Neural cell (in vitro differentiated cells): Measurements from ENCODE around the gene TIRAP. TPM values are rescaled to one million over a fixed set of nuclear protein-coding genes. Genes with fewer than 3 reads are reported as not detected.

ENCODE experiments used
- H2AFZ ChIP-seq: fragments of 200-600, 300-800 bp; sonication (generic), shearing (Covaris generic); 2 replicates; pipeline ENCODE4 v1.6.0; 2014; ENCODE audit warnings: low read depth, mild to moderate bottlenecking, antibody characterized with exemption, low read length, moderate library complexity
- H3F3A ChIP-seq: fragments of 200-600 bp; shearing (Covaris generic); 2 replicates; pipeline ENCODE4 v1.6.1; 2016; ENCODE audit warnings: mild to moderate bottlenecking, moderate library complexity, mixed read lengths, antibody characterized with exemption, low read length; ENCODE audit not compliant: insufficient read depth, poor library complexity, severe bottlenecking
- H3K27ac ChIP-seq: fragments of 200-600, 300-800 bp; sonication (generic), shearing (Covaris generic); 2 replicates; pipeline ENCODE4 v1.5.1; 2014; ENCODE audit warnings: mild to moderate bottlenecking, low read length, moderate library complexity
- H3K27me3 ChIP-seq: fragments of 300-800, 200-600 bp; sonication (generic), shearing (Covaris generic); 2 replicates; pipeline ENCODE4 v1.6.0; 2014; ENCODE audit warnings: mild to moderate bottlenecking, low read depth, low read length, moderate library complexity; ENCODE audit not compliant: insufficient read depth
- H3K36me3 ChIP-seq: fragments of 300-800, 200-600 bp; sonication (generic), shearing (Covaris generic); 2 replicates; pipeline ENCODE4 v1.5.1; 2014; ENCODE audit warnings: mild to moderate bottlenecking, antibody characterized with exemption, low read length, moderate library complexity; ENCODE audit not compliant: insufficient read depth
- H3K4me2 ChIP-seq: fragments of 300-800, 200-600 bp; sonication (generic), shearing (Covaris generic); 2 replicates; pipeline ENCODE4 v1.6.0; 2014; ENCODE audit warnings: mild to moderate bottlenecking, low read length
- H3K4me3 ChIP-seq: fragments of 300-800, 200-600 bp; sonication (generic), shearing (Covaris generic); 2 replicates; pipeline ENCODE4 v1.5.1; 2014; ENCODE audit warnings: mild to moderate bottlenecking, low read length, moderate library complexity
- H3K79me2 ChIP-seq: fragments of 200-600 bp; shearing (Covaris generic); replicated peaks from 2 replicates; pipeline ENCODE4 v1.6.0; 2014; ENCODE audit warnings: mild to moderate bottlenecking, low read length, moderate library complexity; ENCODE audit not compliant: insufficient read depth
- H3K9ac ChIP-seq: fragments of 300-800, 200-600 bp; sonication (generic), shearing (Covaris generic); 2 replicates; pipeline ENCODE4 v1.6.1; 2016; ENCODE audit warnings: mild to moderate bottlenecking, low read length, mixed read lengths
- H3K9me2 ChIP-seq: fragments of 200-600 bp; shearing (Covaris generic); 2 replicates; pipeline ENCODE4 v1.6.1; 2016; ENCODE audit warnings: mild to moderate bottlenecking, low read length, mixed read lengths; ENCODE audit not compliant: insufficient read depth
- H3K9me3 ChIP-seq: fragments of 200-600, 300-800 bp; sonication (generic), shearing (Covaris generic); 2 replicates; pipeline ENCODE4 v1.6.1; 2016; ENCODE audit warnings: mild to moderate bottlenecking, mixed run types, low read length, moderate library complexity, mixed read lengths
- H4K20me1 ChIP-seq: fragments of 200-600 bp; shearing (Covaris generic); 2 replicates; pipeline ENCODE4 v1.6.1; 2016; ENCODE audit warnings: mild to moderate bottlenecking, mixed run types; ENCODE audit not compliant: insufficient read depth
- EP300 ChIP-seq: fragments of 450-650 bp; conservative IDR thresholded peaks from 2 replicates; pipeline ENCODE4 v1.6.1; 2014; ENCODE audit warnings: antibody characterized with exemption, mild to moderate bottlenecking, moderate library complexity; ENCODE audit not compliant: poor library complexity, severe bottlenecking
- EZH2 ChIP-seq: fragments of 200-600, 300-800 bp; shearing (Covaris generic), sonication (generic); IDR thresholded peaks from 2 replicates; pipeline ENCODE4 v1.6.1; 2014; ENCODE audit warnings: antibody characterized with exemption, low read length, borderline replicate concordance, mild to moderate bottlenecking; ENCODE audit not compliant: insufficient read depth, poor library complexity, severe bottlenecking
- MXI1 ChIP-seq: fragments of 450-650 bp; conservative IDR thresholded peaks from 2 replicates; pipeline ENCODE4 v1.6.1; 2014; ENCODE audit warnings: antibody characterized with exemption, mild to moderate bottlenecking; ENCODE audit not compliant: poor library complexity, severe bottlenecking
- POLR2AphosphoS5 ChIP-seq: IDR thresholded peaks from 2 replicates; pipeline ENCODE4 v1.6.1; 2012
- RAD21 ChIP-seq: fragments of 450-650 bp; conservative IDR thresholded peaks from 2 replicates; pipeline ENCODE4 v1.6.1; 2014; ENCODE audit warnings: antibody characterized with exemption, mild to moderate bottlenecking, moderate library complexity
- SMC3 ChIP-seq: fragments of 450-650 bp; conservative IDR thresholded peaks from 2 replicates; pipeline ENCODE4 v1.6.1; 2014; ENCODE audit warnings: antibody characterized with exemption, mild to moderate bottlenecking, moderate library complexity; ENCODE audit not compliant: poor library complexity
- TAF1 ChIP-seq: IDR thresholded peaks from 2 replicates; pipeline ENCODE4 v1.6.1; 2012; ENCODE audit warnings: low read depth
- polyA plus RNA-seq: library from polyadenylated mRNA; depleted of rRNA; stranded (reverse); fragments of >200 nt; gene quantifications from 2 replicates; pipeline ENCODE4 v1.2.3, GENCODE V29; 2014
- TF ChIP-seq, protein P1 (sequence below): IDR thresholded peaks from 2 replicates; pipeline ENCODE4 v1.6.1; 2012; ENCODE audit warnings: borderline replicate concordance
- TF ChIP-seq, protein P2 (sequence below): fragments of 450-650 bp; IDR thresholded peaks from 2 replicates; pipeline ENCODE4 v1.5.1; 2014; ENCODE audit warnings: antibody characterized with exemption, mild to moderate bottlenecking, moderate library complexity; ENCODE audit not compliant: poor library complexity, severe bottlenecking

TIRAP gene
- polyA plus RNA-seq, 1 donor from 2014 or later, result 3.6 TPM

DNA sequence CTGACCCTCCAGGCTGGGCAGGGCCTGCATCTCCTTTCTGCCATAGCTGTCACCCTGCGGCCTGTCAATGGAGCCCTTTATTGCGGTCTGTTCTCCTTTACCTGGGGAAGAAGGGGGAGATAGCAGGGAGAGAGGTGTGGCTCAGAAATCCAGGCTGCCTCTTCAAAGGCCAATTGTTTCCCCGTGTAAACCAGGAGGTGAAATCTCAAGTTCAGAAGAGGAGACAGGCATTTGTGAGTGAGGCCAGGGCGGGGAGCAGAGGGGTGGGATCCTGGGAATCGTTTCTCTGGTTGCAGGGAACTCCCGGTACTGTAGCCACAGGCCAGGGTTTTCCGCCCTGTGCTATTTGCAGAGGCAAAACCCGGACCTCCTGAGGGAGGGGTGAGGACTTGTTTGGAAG is 30.1 kb downstream of the TIRAP start:
- no peaks in the 10 kb centered on the region for H3K27me3 ChIP-seq
- TF ChIP-seq, protein P1, sequence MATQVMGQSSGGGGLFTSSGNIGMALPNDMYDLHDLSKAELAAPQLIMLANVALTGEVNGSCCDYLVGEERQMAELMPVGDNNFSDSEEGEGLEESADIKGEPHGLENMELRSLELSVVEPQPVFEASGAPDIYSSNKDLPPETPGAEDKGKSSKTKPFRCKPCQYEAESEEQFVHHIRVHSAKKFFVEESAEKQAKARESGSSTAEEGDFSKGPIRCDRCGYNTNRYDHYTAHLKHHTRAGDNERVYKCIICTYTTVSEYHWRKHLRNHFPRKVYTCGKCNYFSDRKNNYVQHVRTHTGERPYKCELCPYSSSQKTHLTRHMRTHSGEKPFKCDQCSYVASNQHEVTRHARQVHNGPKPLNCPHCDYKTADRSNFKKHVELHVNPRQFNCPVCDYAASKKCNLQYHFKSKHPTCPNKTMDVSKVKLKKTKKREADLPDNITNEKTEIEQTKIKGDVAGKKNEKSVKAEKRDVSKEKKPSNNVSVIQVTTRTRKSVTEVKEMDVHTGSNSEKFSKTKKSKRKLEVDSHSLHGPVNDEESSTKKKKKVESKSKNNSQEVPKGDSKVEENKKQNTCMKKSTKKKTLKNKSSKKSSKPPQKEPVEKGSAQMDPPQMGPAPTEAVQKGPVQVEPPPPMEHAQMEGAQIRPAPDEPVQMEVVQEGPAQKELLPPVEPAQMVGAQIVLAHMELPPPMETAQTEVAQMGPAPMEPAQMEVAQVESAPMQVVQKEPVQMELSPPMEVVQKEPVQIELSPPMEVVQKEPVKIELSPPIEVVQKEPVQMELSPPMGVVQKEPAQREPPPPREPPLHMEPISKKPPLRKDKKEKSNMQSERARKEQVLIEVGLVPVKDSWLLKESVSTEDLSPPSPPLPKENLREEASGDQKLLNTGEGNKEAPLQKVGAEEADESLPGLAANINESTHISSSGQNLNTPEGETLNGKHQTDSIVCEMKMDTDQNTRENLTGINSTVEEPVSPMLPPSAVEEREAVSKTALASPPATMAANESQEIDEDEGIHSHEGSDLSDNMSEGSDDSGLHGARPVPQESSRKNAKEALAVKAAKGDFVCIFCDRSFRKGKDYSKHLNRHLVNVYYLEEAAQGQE, result no peak
- TF ChIP-seq EZH2, result no peak
- no peaks in the 10 kb centered on the region for H3K79me2 ChIP-seq
- H3K9ac ChIP-seq, result no peak overlapping the region
- H3K36me3 ChIP-seq, result no peaks in the 10 kb centered on the region
- no peaks in the 10 kb centered on the region for H3K9me2 ChIP-seq
- no peak overlapping the region for H3K27ac ChIP-seq
- H2AFZ ChIP-seq, result no peak overlapping the region
- H3F3A ChIP-seq, result no peaks in the 10 kb centered on the region
- no peaks in the 10 kb centered on the region for H4K20me1 ChIP-seq
- H3K9me3 ChIP-seq, result no peaks in the 10 kb centered on the region
- H3K4me3 ChIP-seq, result no peak overlapping the region
- H3K4me2 ChIP-seq, result no peak overlapping the region

DNA sequence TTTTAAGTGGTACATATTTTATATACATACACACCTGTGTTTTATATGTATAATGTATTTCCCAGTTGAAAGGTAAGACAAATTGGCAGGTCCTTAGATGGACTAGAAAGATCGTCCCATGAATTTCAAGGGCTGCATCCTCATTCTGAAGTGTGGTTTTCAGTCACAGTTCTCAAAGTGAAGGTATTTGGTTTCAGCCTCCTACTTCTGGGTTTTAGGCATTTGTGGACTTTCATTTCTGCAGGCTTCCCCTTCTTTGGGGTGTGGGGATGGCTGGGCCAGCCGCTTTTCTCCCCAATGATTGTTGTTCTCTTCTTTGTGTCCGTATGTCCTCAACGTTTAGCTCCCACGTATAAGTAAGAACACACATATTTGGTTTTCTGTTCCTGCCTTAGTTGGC is 30.9 kb downstream of the TIRAP start:
- H3K27ac ChIP-seq, result no peak overlapping the region
- H3K4me2 ChIP-seq, result no peak overlapping the region
- H3F3A ChIP-seq, result no peaks in the 10 kb centered on the region
- no peak overlapping the region for H2AFZ ChIP-seq
- no peaks in the 10 kb centered on the region for H3K9me2 ChIP-seq
- H4K20me1 ChIP-seq, result no peaks in the 10 kb centered on the region
- H3K9me3 ChIP-seq, result no peaks in the 10 kb centered on the region
- no peaks in the 10 kb centered on the region for H3K36me3 ChIP-seq
- H3K4me3 ChIP-seq, result no peak overlapping the region
- no peak for TF ChIP-seq EP300
- no peak for TF ChIP-seq POLR2AphosphoS5
- TF ChIP-seq, protein P2, sequence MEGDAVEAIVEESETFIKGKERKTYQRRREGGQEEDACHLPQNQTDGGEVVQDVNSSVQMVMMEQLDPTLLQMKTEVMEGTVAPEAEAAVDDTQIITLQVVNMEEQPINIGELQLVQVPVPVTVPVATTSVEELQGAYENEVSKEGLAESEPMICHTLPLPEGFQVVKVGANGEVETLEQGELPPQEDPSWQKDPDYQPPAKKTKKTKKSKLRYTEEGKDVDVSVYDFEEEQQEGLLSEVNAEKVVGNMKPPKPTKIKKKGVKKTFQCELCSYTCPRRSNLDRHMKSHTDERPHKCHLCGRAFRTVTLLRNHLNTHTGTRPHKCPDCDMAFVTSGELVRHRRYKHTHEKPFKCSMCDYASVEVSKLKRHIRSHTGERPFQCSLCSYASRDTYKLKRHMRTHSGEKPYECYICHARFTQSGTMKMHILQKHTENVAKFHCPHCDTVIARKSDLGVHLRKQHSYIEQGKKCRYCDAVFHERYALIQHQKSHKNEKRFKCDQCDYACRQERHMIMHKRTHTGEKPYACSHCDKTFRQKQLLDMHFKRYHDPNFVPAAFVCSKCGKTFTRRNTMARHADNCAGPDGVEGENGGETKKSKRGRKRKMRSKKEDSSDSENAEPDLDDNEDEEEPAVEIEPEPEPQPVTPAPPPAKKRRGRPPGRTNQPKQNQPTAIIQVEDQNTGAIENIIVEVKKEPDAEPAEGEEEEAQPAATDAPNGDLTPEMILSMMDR, result no peak
- no peak for TF ChIP-seq TAF1
- no peak for TF ChIP-seq MXI1
- no peak overlapping the region for H3K9ac ChIP-seq
- H3K79me2 ChIP-seq, result no peaks in the 10 kb centered on the region
- no peaks in the 10 kb centered on the region for H3K27me3 ChIP-seq

DNA sequence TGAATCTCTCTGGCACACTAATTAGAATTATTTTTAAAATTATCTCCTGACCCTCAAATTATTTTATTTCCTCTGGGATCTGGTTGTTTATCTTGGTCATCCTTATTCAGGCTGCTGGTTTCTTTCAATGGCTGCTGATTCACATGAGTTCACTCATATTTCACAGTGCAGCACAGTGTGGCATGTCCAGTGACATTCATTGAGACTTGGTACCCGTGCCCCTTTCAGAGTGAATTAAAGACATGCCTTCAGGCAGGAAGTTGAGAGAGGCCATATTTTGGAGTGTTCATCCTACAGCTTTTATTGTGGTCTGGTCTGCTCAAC is 34.5 kb downstream of the TIRAP start:
- H3K79me2 ChIP-seq, result no peaks in the 10 kb centered on the region
- no peaks in the 10 kb centered on the region for H3K9me3 ChIP-seq
- no peaks in the 10 kb centered on the region for H3K36me3 ChIP-seq
- H3K27me3 ChIP-seq, result no peaks in the 10 kb centered on the region
- H3F3A ChIP-seq, result no peaks in the 10 kb centered on the region
- no peak overlapping the region for H3K4me2 ChIP-seq
- TF ChIP-seq EP300 (no peak), POLR2AphosphoS5 (no peak), EZH2 (no peak), RAD21 (no peak), TAF1 (no peak), SMC3 (no peak), MXI1 (no peak)
- TF ChIP-seq, protein P2, result no peak
- TF ChIP-seq, protein P1, result no peak
- no peaks in the 10 kb centered on the region for H4K20me1 ChIP-seq
- H2AFZ ChIP-seq, result no peak overlapping the region
- no peak overlapping the region for H3K9ac ChIP-seq
- H3K9me2 ChIP-seq, result no peaks in the 10 kb centered on the region
- no peak overlapping the region for H3K4me3 ChIP-seq
- no peak overlapping the region for H3K27ac ChIP-seq
